ENCODE results near the gene HLCS.

HLCS gene

DNA sequence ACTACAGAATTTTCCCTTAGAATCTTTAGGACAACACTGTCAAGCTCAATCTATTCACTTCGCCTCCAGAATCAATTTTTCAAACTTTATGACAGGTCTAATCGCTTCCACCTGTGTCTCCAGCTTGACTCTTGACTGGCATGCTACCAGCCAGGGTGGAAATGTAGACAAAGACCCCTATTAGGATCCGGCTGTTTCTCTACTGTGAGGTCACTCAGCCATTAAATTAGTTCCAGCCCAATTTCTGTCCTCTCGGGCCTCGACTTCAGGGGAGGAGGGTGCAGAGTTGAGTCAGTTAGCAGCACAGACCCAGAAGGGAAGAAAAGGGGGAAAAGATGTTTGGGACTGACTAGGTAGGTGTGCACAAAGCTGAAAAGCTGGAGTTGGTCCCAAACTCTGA, 78.5 kb downstream of the HLCS start:
- no peak for DNase-seq (ENCODE audit: low read depth in 3 of 3, low spot score in 1 of 3)

GRCh38 chr21:36883532-36884486, 82.7 kb downstream of the HLCS start:
- DNase-seq (ENCODE audit: low read depth in 3 of 3, low spot score in 1 of 3) = no peak

GRCh38 chr21:36882776-36883175, 83.7 kb downstream of the HLCS start:
- no peak for DNase-seq (ENCODE audit: low read depth in 3 of 3, low spot score in 1 of 3)

- DNase-seq (ENCODE audit: low read depth in 3 of 3, low spot score in 1 of 3) = no peak
Measured at GRCh38 chr21:36881228-36881627, 85.2 kb downstream of the HLCS start.

GRCh38 chr21:36879827-36880226, 86.6 kb downstream of the HLCS start:
- DNase-seq (ENCODE audit: low read depth in 3 of 3, low spot score in 1 of 3) = no peak

DNA sequence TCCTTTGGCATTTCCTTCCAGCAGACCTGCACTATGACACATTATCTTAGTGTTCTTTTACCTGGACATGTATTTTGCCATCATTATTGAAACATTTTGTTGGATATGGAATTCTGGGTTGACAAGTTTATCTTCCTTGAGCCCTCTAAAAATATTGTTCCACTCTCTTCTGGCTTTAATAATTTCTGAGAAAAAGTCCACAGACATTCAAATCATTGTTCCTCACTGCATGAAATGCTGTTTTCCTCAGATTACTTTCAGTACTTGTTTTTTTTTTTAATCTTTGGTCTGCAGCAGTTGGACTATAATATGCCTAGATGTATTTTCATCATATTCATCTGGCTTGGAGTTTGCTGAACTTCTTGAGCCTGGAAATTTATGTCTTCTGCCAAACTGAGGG, 88.7 kb downstream of the HLCS start:
- no peak for DNase-seq (ENCODE audit: low read depth in 3 of 3, low spot score in 1 of 3)

GRCh38 chr21:36874665-36875064, 91.8 kb downstream of the HLCS start:
- no peak for DNase-seq (ENCODE audit: low read depth in 3 of 3, low spot score in 1 of 3)

- no peak for DNase-seq (ENCODE audit: low read depth in 3 of 3, low spot score in 1 of 3)
Measured at GRCh38 chr21:36873513-36873912, 93.0 kb downstream of the HLCS start.

DNA sequence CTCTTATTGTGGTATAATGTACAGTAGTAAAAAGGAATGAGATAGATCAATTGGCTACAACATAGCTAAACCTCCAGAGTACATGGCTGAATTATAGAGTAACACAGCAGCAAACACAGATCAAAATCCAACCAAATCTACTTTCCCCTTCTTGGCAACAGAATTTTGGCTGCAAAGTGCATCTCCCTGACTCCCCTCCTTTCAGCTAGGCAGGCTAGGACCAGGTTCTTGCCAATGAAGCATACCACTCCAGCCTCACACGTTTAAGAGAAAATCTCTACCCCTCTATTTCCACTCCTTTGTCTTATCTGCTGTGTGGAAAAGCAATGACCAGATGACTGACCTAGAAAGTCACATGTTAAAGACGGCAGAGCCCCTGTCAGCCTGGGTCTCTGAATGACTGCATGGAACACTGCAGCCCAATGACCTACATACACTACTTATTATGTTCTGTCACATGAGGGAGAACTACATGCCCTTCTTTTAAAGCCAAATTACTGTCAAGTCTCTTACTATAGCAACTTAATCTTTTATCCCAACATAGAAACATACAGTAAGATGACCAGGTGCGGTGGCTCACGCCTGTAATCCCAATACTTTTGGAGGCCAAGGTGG, 99.1 kb downstream of the HLCS start:
- DNase-seq (ENCODE audit: low read depth in 3 of 3, low spot score in 1 of 3) = no peak

GRCh38 chr21:36866419-36866818, 100.0 kb downstream of the HLCS start:
- DNase-seq (ENCODE audit: low read depth in 3 of 3, low spot score in 1 of 3) = no peak

- DNase-seq (ENCODE audit: low read depth in 3 of 3, low spot score in 1 of 3) = no peak
Measured at GRCh38 chr21:36864974-36865373, 101.5 kb downstream of the HLCS start.

DNA sequence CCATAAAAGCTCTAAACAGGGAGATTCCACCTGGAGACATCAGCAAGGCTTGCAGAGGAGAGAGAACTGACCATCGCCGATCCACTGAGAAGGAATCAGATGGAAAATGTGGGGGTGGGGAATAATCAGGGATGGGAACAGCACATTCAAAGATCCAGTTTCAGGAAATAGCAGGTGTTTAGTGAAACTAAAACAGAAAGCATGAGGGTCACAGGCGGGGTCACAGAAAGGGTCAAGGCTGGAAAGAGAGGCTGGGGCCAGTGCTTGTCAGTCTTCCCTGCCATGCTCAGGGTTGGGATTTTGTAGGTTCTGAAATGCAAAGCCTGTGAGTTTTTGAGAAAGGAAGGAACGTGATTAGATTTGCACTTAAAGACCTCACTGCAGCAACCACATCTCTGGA, 103.2 kb downstream of the HLCS start:
- no peak for DNase-seq (ENCODE audit: low read depth in 3 of 3, low spot score in 1 of 3)

- no peak for DNase-seq (ENCODE audit: low read depth in 3 of 3, low spot score in 1 of 3)
Measured at GRCh38 chr21:36861595-36862323, 104.7 kb downstream of the HLCS start.

GRCh38 chr21:36860736-36861594, 105.5 kb downstream of the HLCS start:
- DNase-seq (ENCODE audit: low read depth in 3 of 3, low spot score in 1 of 3) = no peak

DNA sequence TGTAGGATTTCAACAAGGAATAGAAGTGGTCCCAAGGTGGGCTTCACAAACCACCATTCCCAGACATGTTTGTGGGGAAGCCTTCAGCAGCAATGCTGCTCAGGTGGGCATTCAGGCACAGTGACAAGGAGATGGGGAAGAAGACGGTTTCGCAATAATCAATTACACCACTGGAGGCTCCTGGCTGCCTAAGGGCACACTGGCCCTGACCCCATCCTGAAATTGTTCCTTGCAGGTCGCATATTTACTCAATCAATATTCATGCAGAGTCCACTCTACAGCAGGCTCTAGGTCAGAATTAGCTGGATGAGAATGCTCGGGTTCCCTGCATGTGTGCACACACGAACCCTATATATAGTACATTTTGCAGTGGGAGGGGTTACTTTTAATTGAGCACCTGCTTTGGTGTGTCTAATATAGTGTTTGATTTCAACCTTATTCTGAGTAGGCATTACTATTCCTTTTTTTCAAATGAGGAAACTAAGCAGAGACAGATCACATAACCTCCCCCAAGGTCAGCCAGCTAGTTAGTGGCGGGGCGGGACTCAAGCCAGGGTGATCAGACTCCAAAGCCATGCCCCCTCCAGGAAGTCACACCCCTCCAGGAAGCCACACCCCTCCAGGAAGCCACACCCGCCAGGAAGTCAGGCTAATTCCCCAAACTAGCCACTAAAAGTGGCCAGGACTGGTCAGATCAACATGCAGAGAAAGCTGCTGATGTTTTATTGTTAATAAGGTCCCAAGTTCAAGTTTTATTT, 106.5 kb downstream of the HLCS start:
- no peak for DNase-seq (ENCODE audit: low read depth in 3 of 3, low spot score in 1 of 3)

GRCh38 chr21:36858320-36858957, 108.0 kb downstream of the HLCS start:
- DNase-seq (ENCODE audit: low read depth in 3 of 3, low spot score in 1 of 3) = no peak

DNA sequence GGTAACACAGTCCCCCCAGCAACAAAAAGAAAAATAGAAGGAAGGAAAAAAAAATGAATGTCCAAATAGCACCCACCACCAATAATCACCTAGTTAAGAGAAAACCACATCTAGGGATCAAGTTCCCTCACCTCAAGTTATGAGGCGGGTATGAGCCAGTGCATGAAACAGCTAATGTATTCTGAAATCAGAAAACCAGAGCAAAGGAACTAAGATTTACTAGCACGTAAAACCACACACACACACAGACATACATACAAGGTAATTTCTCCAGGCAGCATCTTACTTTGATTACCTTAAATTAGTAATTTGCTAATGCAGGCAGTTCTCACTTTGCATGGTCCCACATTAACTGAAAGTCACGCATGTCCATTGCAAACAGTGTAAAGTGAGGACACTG, 109.8 kb downstream of the HLCS start:
- DNase-seq (ENCODE audit: low read depth in 3 of 3, low spot score in 1 of 3) = no peak

- DNase-seq (ENCODE audit: low read depth in 3 of 3, low spot score in 1 of 3) = no peak
Measured at GRCh38 chr21:36854391-36854790, 112.1 kb downstream of the HLCS start.

GRCh38 chr21:36852864-36853263, 113.6 kb downstream of the HLCS start:
- no peak for DNase-seq (ENCODE audit: low read depth in 3 of 3, low spot score in 1 of 3)

DNA sequence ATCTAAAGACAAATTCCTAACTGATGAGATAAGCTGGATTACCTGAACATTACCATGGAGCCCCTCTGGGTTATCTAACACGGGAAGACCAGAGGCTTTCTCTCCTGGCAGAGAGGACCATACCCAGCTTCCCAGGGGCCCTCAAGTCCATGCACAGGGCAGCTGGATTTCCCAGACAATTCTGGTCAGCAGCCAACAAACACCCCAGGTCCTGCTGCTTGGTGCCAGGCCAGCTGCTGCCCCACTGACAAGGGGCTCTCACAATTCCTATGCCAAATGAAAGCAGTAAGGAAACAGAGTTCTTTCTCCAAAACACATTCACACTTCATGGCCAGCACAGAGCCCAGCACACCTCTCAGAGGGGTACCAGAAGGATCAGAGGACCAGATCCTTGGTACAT, 114.2 kb downstream of the HLCS start:
- no peak for DNase-seq (ENCODE audit: low read depth in 3 of 3, low spot score in 1 of 3)

Data from stimulated activated CD4-positive, alpha-beta T cell treated with anti-CD3 and anti-CD28 coated beads, TNF-alpha, amount 100 ng/mL, for 1 hour (primary cell).